SU-DHL-6 (cell line): Measurements from ENCODE around the gene MR1.

ENCODE experiments used
- EZH2phosphoT487 ChIP-seq: fragments of 200-600 bp; sonication (generic), shearing (Covaris generic); conservative IDR thresholded peaks from 2 replicates; pipeline ENCODE4 v1.6.1; 2018; ENCODE audit warnings: mild to moderate bottlenecking, antibody characterized with exemption, low read length, moderate library complexity, mixed read lengths
- TF ChIP-seq, protein P1 (sequence below): fragments of 200-600 bp; sonication (generic); IDR thresholded peaks from one replicate; pipeline ENCODE4 v1.5.1; 2017; ENCODE audit warnings: antibody characterized with exemption, mild to moderate bottlenecking, low read length, moderate library complexity; ENCODE audit not compliant: insufficient read depth, poor library complexity, severe bottlenecking

- TF ChIP-seq, protein P1, sequence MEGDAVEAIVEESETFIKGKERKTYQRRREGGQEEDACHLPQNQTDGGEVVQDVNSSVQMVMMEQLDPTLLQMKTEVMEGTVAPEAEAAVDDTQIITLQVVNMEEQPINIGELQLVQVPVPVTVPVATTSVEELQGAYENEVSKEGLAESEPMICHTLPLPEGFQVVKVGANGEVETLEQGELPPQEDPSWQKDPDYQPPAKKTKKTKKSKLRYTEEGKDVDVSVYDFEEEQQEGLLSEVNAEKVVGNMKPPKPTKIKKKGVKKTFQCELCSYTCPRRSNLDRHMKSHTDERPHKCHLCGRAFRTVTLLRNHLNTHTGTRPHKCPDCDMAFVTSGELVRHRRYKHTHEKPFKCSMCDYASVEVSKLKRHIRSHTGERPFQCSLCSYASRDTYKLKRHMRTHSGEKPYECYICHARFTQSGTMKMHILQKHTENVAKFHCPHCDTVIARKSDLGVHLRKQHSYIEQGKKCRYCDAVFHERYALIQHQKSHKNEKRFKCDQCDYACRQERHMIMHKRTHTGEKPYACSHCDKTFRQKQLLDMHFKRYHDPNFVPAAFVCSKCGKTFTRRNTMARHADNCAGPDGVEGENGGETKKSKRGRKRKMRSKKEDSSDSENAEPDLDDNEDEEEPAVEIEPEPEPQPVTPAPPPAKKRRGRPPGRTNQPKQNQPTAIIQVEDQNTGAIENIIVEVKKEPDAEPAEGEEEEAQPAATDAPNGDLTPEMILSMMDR, result no peak
- TF ChIP-seq EZH2phosphoT487, result no peak
These were observed 29.1 kb downstream of the MR1 start for GRCh38 chr1:181062836-181063428.
